OCI-LY7 (cell line): ENCODE data around the gene DAPK1.

Experiments
- EZH2phosphoT487 ChIP-seq: fragments of 200-600 bp; sonication (generic); IDR thresholded peaks from 2 replicates; pipeline ENCODE4 v1.6.1; 2018; ENCODE audit warnings: low read depth, borderline replicate concordance, mild to moderate bottlenecking, mixed run types, antibody characterized with exemption, low read length, moderate library complexity, mixed read lengths
- TF ChIP-seq, protein P1 (sequence below): fragments of 200-600 bp; sonication (generic); conservative IDR thresholded peaks from 2 replicates; pipeline ENCODE4 v1.5.1; 2014; ENCODE audit warnings: mild to moderate bottlenecking, antibody characterized with exemption, low read length, moderate library complexity, mixed read lengths

DNA sequence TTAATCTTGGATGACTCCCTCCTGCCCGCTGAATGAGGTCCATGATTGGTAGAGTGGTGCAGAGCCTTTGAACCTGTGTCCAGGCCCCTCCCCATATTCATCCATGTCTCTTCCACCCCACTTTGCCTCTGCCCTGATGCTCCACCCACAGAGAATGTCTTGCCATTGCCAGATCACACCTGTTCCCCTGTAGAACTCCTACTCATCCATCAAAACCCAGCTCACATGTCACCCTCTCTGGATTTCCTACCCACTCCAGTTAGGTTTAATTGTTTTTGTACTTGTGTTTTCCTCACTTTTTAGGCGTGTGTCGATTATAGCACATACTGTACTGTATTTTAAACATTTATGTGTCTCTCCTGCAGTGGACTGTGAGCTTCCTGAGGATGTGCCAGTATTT, 121.3 kb downstream of the DAPK1 start:
- TF ChIP-seq, protein P1, sequence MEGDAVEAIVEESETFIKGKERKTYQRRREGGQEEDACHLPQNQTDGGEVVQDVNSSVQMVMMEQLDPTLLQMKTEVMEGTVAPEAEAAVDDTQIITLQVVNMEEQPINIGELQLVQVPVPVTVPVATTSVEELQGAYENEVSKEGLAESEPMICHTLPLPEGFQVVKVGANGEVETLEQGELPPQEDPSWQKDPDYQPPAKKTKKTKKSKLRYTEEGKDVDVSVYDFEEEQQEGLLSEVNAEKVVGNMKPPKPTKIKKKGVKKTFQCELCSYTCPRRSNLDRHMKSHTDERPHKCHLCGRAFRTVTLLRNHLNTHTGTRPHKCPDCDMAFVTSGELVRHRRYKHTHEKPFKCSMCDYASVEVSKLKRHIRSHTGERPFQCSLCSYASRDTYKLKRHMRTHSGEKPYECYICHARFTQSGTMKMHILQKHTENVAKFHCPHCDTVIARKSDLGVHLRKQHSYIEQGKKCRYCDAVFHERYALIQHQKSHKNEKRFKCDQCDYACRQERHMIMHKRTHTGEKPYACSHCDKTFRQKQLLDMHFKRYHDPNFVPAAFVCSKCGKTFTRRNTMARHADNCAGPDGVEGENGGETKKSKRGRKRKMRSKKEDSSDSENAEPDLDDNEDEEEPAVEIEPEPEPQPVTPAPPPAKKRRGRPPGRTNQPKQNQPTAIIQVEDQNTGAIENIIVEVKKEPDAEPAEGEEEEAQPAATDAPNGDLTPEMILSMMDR = no peak
- no peak for TF ChIP-seq EZH2phosphoT487
